GM12891 (cell line): ENCODE results near the gene CPNE8.

ENCODE experiments used
- POLR2A ChIP-seq: IDR thresholded peaks from 2 replicates; pipeline ENCODE4 v1.6.1; 2011; ENCODE audit warnings: low read depth, low read length, control low read depth
- POLR2AphosphoS5 ChIP-seq: IDR thresholded peaks from 2 replicates; pipeline ENCODE4 v1.6.1; 2011; ENCODE audit warnings: low read depth, low read length, control low read depth
- SPI1 ChIP-seq: IDR thresholded peaks from 2 replicates; pipeline ENCODE4 v1.6.1; 2011; ENCODE audit warnings: low read depth, low read length, control low read depth
- TAF1 ChIP-seq: IDR thresholded peaks from 2 replicates; pipeline ENCODE4 v1.6.1; 2011; ENCODE audit warnings: low read depth, low read length, control low read depth

DNA sequence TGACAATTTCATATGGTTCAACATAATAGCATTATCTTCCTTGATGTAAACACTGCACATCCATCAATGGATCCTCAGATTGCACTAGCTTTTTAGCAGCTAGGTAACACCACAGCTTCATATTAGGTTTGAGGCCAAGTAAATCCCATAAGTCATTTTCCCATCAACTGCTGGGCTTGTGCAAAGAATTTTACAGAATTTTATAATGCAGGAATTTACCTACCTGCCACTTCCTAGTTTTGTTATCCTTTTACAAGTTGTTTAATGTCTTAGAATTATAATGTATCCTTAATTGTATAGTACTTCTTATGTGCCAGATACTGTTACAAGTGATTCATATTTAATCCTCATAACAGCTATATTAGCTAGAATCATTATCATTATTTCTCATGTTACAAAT lies 36.4 kb downstream of the CPNE8 start:
- TF ChIP-seq TAF1 (no peak), POLR2A (no peak), SPI1 (no peak), POLR2AphosphoS5 (no peak)
